HepG2 (cell line): ENCODE measurements around the gene CPB1. TPM values are rescaled to one million over a fixed set of nuclear protein-coding genes. Genes with fewer than 3 reads are reported as not detected.

Experiments used
- ATAC-seq: fragments of 200-7000 bp; cut with Tn5 transposase; 3 replicates; pipeline ENCODE4 v1.9.1; 2020; ENCODE audit warnings: mild to moderate bottlenecking, moderate library complexity
- Bru-seq: library from RNA; stranded (reverse); fragments of 400-500 nt; gene quantifications from one replicate; lab custom pipeline; 2021; lab: Mats Ljungman, UMichigan
- BruChase-seq, 2 experiments: library from RNA; stranded (reverse); fragments of 400-500 nt; gene quantifications; one replicate each; lab custom pipeline; 2021; lab: Mats Ljungman, UMichigan
- BruUV-seq: library from RNA; stranded (reverse); fragments of 400-500 nt; replicated peaks from 2 replicates; lab custom pipeline; 2021; lab: Mats Ljungman, UMichigan
- CTCF ChIA-PET: fragments of 300-600 bp; formaldehyde crosslinking; extraction: SDS; loops from one replicate; lab custom pipeline; 2021; ENCODE audit warnings: low total read pairs, inconsistent platforms, low intra/inter-chr PET ratio; lab: Yijun Ruan, JAX
- POLR2A ChIA-PET: fragments of 350-600 bp; sonication (Branson Sonifier 250); formaldehyde crosslinking; loops from one replicate; lab custom pipeline; 2020; ENCODE audit warnings: antibody characterized with exemption, inconsistent platforms; lab: Yijun Ruan, JAX
- DNase-seq: peaks from one replicate; pipeline ENCODE4 v3.0.0-alpha.2; 2015; ENCODE audit warnings: low spot score
- FAIRE-seq: peaks from 3 replicates; lab custom pipeline; 2011; peaks lifted over from hg19 to GRCh38; lab: Jason Lieb, UNC
- H2AFZ ChIP-seq: one replicate; pipeline ENCODE4 v1.6.1; 2011; ENCODE audit warnings: low read length, inconsistent platforms
- H3K27ac ChIP-seq: fragments of 300-600 bp; 3 replicates; pipeline ENCODE4 v1.8.0; 2011; ENCODE audit warnings: mixed run types, mild to moderate bottlenecking, mixed read lengths, low read length, inconsistent platforms; ENCODE audit not compliant: insufficient read depth; ENCODE audit errors: extremely low read length
- H3K27me3 ChIP-seq, 2 experiments: fragments of 200-600 bp in 1 of 2; 2 replicates in 1 of 2; 3 replicates in 1 of 2; pipeline versions ENCODE4 v1.6.0 to v1.8.0; 2011; ENCODE audit warnings: low read length in 2 of 2, mild to moderate bottlenecking in 2 of 2, moderate library complexity in 2 of 2, inconsistent platforms in 1 of 2; ENCODE audit not compliant: insufficient read depth in 2 of 2, control insufficient read depth in 1 of 2
- H3K36me3 ChIP-seq, 2 experiments: fragments of 200-600 bp in 1 of 2; replicated peaks in 1 of 2; 2 replicates in 1 of 2; 3 replicates in 1 of 2; pipeline versions ENCODE4 v1.5.1 to v1.8.0; 2011; ENCODE audit warnings: low read length in 2 of 2, inconsistent platforms in 1 of 2; ENCODE audit not compliant: insufficient read depth in 2 of 2, control insufficient read depth in 1 of 2
- H3K4me1 ChIP-seq: 2 replicates; pipeline ENCODE4 v1.5.1; 2012; ENCODE audit warnings: low read length, inconsistent platforms; ENCODE audit not compliant: insufficient read depth
- H3K4me2 ChIP-seq: 2 replicates; pipeline ENCODE4 v1.6.0; 2011; ENCODE audit warnings: low read depth, low read length, inconsistent platforms
- H3K4me3 ChIP-seq, 3 experiments: fragments of 200-600 bp in 1 of 3; sonication (generic), shearing (Covaris generic) in 1 of 3; replicated peaks in 1 of 3; 2 replicates each; pipeline ENCODE4 v1.5.1; 2011 to 2016; ENCODE audit warnings: low read length in 3 of 3, inconsistent platforms in 2 of 3, low read depth in 2 of 3, mild to moderate bottlenecking in 2 of 3, control low read depth in 1 of 3, mixed read lengths in 1 of 3; ENCODE audit not compliant: insufficient read depth in 1 of 3
- H3K79me2 ChIP-seq: one replicate; pipeline ENCODE4 v1.6.1; 2011; ENCODE audit warnings: low read length, inconsistent platforms; ENCODE audit not compliant: insufficient read depth
- H3K9ac ChIP-seq: 2 replicates; pipeline ENCODE4 v1.6.0; 2011; ENCODE audit warnings: mild to moderate bottlenecking, low read depth, low read length, inconsistent platforms; ENCODE audit not compliant: insufficient read depth
- H3K9me3 ChIP-seq: 2 replicates; pipeline ENCODE4 v1.5.1; 2012; ENCODE audit warnings: mild to moderate bottlenecking, low read length
- H4K20me1 ChIP-seq: 2 replicates; pipeline ENCODE4 v1.6.0; 2011; ENCODE audit warnings: inconsistent platforms, mild to moderate bottlenecking, low read length, moderate library complexity; ENCODE audit not compliant: insufficient read depth
- AGO2 ChIP-seq: fragments of 200-400 bp; formaldehyde crosslinking; optimal IDR thresholded peaks from 2 replicates; pipeline ENCODE3; 2017; ENCODE audit warnings: mild to moderate bottlenecking, low read depth, low read length, moderate library complexity
- ATF7 ChIP-seq, 2 experiments: fragments of 450-650 bp in 1 of 2; sonication (generic) in 1 of 2; formaldehyde crosslinking in 1 of 2; IDR thresholded peaks; 2 replicates each; pipeline versions ENCODE4 v1.4.0 to v1.6.1; 2016 to 2020; ENCODE audit warnings: antibody characterized with exemption in 1 of 2, mild to moderate bottlenecking in 1 of 2, missing genetic modification reagents in 1 of 2
- GFI1 ChIP-seq: sonication (generic); formaldehyde crosslinking; IDR thresholded peaks from 2 replicates; pipeline ENCODE4 v1.5.0; 2020; ENCODE audit warnings: missing genetic modification reagents, mild to moderate bottlenecking, borderline replicate concordance
- HOXA9 ChIP-seq: sonication (generic); formaldehyde crosslinking; IDR thresholded peaks from 2 replicates; pipeline ENCODE4 v1.8.1; 2022; ENCODE audit warnings: missing genetic modification reagents, mild to moderate bottlenecking, moderate library complexity, borderline replicate concordance
- PRPF4 ChIP-seq: fragments of 200-400 bp; formaldehyde crosslinking; IDR thresholded peaks from 2 replicates; pipeline ENCODE4 v1.6.1; 2016; ENCODE audit warnings: low read length, low read depth; ENCODE audit not compliant: poor library complexity, severe bottlenecking
- SOX6 ChIP-seq, 2 experiments: fragments of 450-650 bp in 1 of 2; sonication (generic) in 1 of 2; formaldehyde crosslinking in 1 of 2; IDR thresholded peaks; 2 replicates each; pipeline versions ENCODE4 v1.4.0 to v1.6.1; 2017 to 2020; ENCODE audit warnings: antibody characterized with exemption in 1 of 2, mild to moderate bottlenecking in 1 of 2, missing genetic modification reagents in 1 of 2
- TAF1 ChIP-seq: sonication (generic); formaldehyde crosslinking; IDR thresholded peaks from 2 replicates; pipeline ENCODE4 v1.4.0; 2020; ENCODE audit warnings: missing genetic modification reagents
- ZNF703 ChIP-seq: sonication (generic); formaldehyde crosslinking; IDR thresholded peaks from 2 replicates; pipeline ENCODE4 v1.5.1; 2020; ENCODE audit warnings: missing genetic modification reagents, mild to moderate bottlenecking, moderate library complexity, borderline replicate concordance
- in situ Hi-C: cut with HindIII; loops from 2 replicates; pipeline ENCODE4 v1.10.0; 2017; ENCODE audit warnings: low pct_unique_long_range_greater_than_20kb; ENCODE audit not compliant: extremely low pct_ligation_motif_present
- intact Hi-C: fragments of 100-400 bp; cut with micrococcal nuclease; formaldehyde crosslinking; loops from one replicate; pipeline ENCODE4 v1.10.0; 2022; ENCODE audit not compliant: unreplicated experiment
- long read RNA-seq, 2 experiments: library from RNA in 1 of 2; library from polyadenylated mRNA in 1 of 2; stranded (forward) in 1 of 2; unstranded in 1 of 2; transcript quantifications; one replicate each; pipeline ENCODE4 v2.0.0, GENCODE V29; 2019 to 2022
- polyA minus RNA-seq, 3 experiments: library from RNA; depleted of rRNA, polyadenylated mRNA; stranded (reverse); fragments of >200 nt; gene quantifications; 2 replicates each; pipeline ENCODE4 v1.2.3, GENCODE V29; 2011; ENCODE audit warnings: low replicate concordance in 1 of 3
- polyA plus RNA-seq, 8 experiments: library from polyadenylated mRNA; depleted of rRNA in 3 of 8; stranded (reverse) in 7 of 8; unstranded in 1 of 8; fragments of >200 nt; fragmentation: Illumina TruSeq in 4 of 8; extraction: Trizol in 4 of 8; gene quantifications; 2 replicates each; pipeline versions ENCODE4 v1.2.1 to v1.2.3, GENCODE V29; 2011 to 2016; ENCODE audit warnings: low read depth in 4 of 8, missing spikeins in 1 of 8, mixed read lengths in 1 of 8; ENCODE audit not compliant: insufficient read depth in 1 of 8
- total RNA-seq, 5 experiments: library from RNA; depleted of rRNA; stranded (reverse); fragments of >200 nt; fragmentation: Illumina TruSeq; extraction: Trizol; gene quantifications; 2 replicates each; pipeline ENCODE4 v1.2.3, GENCODE V29; 2016; ENCODE audit warnings: low read depth in 1 of 5
- TF ChIP-seq, protein P1 (sequence below): sonication (generic); formaldehyde crosslinking; IDR thresholded peaks from 2 replicates; pipeline ENCODE4 v1.4.0; 2020; ENCODE audit warnings: mild to moderate bottlenecking, missing genetic modification reagents
- TF ChIP-seq, protein P2 (sequence below): sonication (generic); formaldehyde crosslinking; IDR thresholded peaks from 2 replicates; pipeline ENCODE4 v1.8.1; 2023; ENCODE audit warnings: missing genetic modification reagents, inconsistent platforms, borderline replicate concordance
- TF ChIP-seq, protein P3 (sequence below), 2 experiments: sonication (generic) in 1 of 2; formaldehyde crosslinking in 1 of 2; IDR thresholded peaks; 2 replicates each; pipeline versions ENCODE4 v1.4.0 to v1.6.1; 2016 to 2020; ENCODE audit warnings: borderline replicate concordance in 1 of 2, low read depth in 1 of 2, mild to moderate bottlenecking in 1 of 2, missing genetic modification reagents in 1 of 2

CPB1 gene
- total RNA-seq (2016; rRNA removed; fragmentation: Illumina TruSeq; extraction: Trizol) (not detected in 2 replicates), polyA plus RNA-seq (2011; rRNA removed) (not detected in 2 replicates), polyA minus RNA-seq (2011; rRNA and poly(A)+ RNA removed; ENCODE audit: low replicate concordance) (not detected in 2 replicates), Bru-seq, nascent RNA (not detected), BruChase-seq, experiment 1, labeled RNA remaining after a 6-hour chase (not detected), BruChase-seq, experiment 2, labeled RNA remaining after a 2-hour chase (not detected)
- not detected in 2 replicates for total RNA-seq (2016; cell fraction: cytosol; rRNA removed; fragmentation: Illumina TruSeq; extraction: Trizol; ENCODE audit: low read depth)
- not detected in 2 replicates for total RNA-seq (2016; cell fraction: insoluble cytoplasmic fraction; rRNA removed; fragmentation: Illumina TruSeq; extraction: Trizol)
- total RNA-seq (2016; cell fraction: membrane; rRNA removed; fragmentation: Illumina TruSeq; extraction: Trizol), result not detected in 2 replicates
- total RNA-seq (2016; cell fraction: nucleus; rRNA removed; fragmentation: Illumina TruSeq; extraction: Trizol), result not detected in 2 replicates
- polyA plus RNA-seq (2011; cell fraction: cytosol; rRNA removed), result not detected in 2 replicates
- polyA plus RNA-seq (2011; cell fraction: nucleus; rRNA removed), result not detected in 2 replicates
- not detected in 2 replicates for polyA plus RNA-seq (2012)
- not detected in 2 replicates for polyA plus RNA-seq (2016; cell fraction: cytosol; fragmentation: Illumina TruSeq; extraction: Trizol; ENCODE audit: low read depth)
- not detected in 2 replicates for polyA plus RNA-seq (2016; cell fraction: insoluble cytoplasmic fraction; fragmentation: Illumina TruSeq; extraction: Trizol; ENCODE audit: low read depth)
- not detected in 2 replicates for polyA plus RNA-seq (2016; cell fraction: membrane; fragmentation: Illumina TruSeq; extraction: Trizol; ENCODE audit: low read depth)
- polyA plus RNA-seq (2016; cell fraction: nucleus; fragmentation: Illumina TruSeq; extraction: Trizol; ENCODE audit: insufficient read depth, low read depth), result not detected in 2 replicates
- polyA minus RNA-seq (2011; cell fraction: cytosol; rRNA and poly(A)+ RNA removed), result not detected in 2 replicates
- not detected in 2 replicates for polyA minus RNA-seq (2011; cell fraction: nucleus; rRNA and poly(A)+ RNA removed)
- long read RNA-seq, experiment 1, result 0 reads
- long read RNA-seq, experiment 2, result 0 reads

DNA sequence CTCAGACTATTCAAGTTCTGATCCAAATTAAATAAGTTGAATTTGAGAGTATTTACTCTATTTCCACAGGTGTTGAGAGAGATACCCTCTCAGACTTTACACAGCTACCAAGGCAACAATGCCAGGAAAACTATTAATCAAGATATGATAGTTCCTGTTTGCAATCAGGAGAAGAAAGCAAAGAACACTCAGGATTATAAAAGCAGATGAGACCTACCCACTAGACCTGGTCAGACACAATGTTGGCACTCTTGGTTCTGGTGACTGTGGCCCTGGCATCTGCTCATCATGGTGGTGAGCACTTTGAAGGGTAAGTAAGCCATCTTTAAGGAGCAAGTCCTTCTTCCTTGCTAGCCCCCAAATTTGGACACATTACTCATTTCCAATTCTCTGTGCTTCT, at the start of gene CPB1:
Gene CPB1 (plus strand): TSS at position 227 of the 400 bp plus-strand sequence. CDS start 13 bp downstream, at position 240.
- H3K27ac ChIP-seq, result no peak within 1 kb of the TSS
- intact Hi-C loops (no loop called here), in situ Hi-C loops (no loop called here)
- FAIRE-seq (no peak), ATAC-seq (no peak), DNase-seq (no peak)
- no peaks in the 10 kb centered on the region for H4K20me1 ChIP-seq
- BruUV-seq, result no TSS peak
- H3K9me3 ChIP-seq, result no peaks in the 10 kb centered on the region
- H2AFZ ChIP-seq, result no peak within 1 kb of the TSS
- H3K4me3 ChIP-seq, result no peak within 1 kb of the TSS
- H3K4me2 ChIP-seq, result no peak within 1 kb of the TSS
- no peaks in the 10 kb centered on the region for H3K27me3 ChIP-seq
- ChIA-PET CTCF (no interaction called here), POLR2A (no interaction called here)
- H3K79me2 ChIP-seq, result no peaks in the 10 kb centered on the region
- H3K9ac ChIP-seq, result no peak within 1 kb of the TSS
- H3K36me3 ChIP-seq, result no peaks in the 10 kb centered on the region
- H3K4me1 ChIP-seq, result no peaks in the 10 kb centered on the region
- no peak for TF ChIP-seq HOXA9 (CRISPR knock-in tag)
- no peak for TF ChIP-seq AGO2
- TF ChIP-seq TAF1 (CRISPR knock-in tag), result no peak
- TF ChIP-seq, protein P1, sequence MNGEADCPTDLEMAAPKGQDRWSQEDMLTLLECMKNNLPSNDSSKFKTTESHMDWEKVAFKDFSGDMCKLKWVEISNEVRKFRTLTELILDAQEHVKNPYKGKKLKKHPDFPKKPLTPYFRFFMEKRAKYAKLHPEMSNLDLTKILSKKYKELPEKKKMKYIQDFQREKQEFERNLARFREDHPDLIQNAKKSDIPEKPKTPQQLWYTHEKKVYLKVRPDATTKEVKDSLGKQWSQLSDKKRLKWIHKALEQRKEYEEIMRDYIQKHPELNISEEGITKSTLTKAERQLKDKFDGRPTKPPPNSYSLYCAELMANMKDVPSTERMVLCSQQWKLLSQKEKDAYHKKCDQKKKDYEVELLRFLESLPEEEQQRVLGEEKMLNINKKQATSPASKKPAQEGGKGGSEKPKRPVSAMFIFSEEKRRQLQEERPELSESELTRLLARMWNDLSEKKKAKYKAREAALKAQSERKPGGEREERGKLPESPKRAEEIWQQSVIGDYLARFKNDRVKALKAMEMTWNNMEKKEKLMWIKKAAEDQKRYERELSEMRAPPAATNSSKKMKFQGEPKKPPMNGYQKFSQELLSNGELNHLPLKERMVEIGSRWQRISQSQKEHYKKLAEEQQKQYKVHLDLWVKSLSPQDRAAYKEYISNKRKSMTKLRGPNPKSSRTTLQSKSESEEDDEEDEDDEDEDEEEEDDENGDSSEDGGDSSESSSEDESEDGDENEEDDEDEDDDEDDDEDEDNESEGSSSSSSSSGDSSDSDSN, result no peak
- no peak for TF ChIP-seq PRPF4
- no peak for TF ChIP-seq GFI1 (CRISPR knock-in tag)
- no peak for TF ChIP-seq SOX6 (IDR thresholded peaks at IDR 0.05)
- TF ChIP-seq SOX6 (CRISPR knock-in tag; IDR thresholded peaks at IDR 0.05), result no peak
- TF ChIP-seq, protein P2, sequence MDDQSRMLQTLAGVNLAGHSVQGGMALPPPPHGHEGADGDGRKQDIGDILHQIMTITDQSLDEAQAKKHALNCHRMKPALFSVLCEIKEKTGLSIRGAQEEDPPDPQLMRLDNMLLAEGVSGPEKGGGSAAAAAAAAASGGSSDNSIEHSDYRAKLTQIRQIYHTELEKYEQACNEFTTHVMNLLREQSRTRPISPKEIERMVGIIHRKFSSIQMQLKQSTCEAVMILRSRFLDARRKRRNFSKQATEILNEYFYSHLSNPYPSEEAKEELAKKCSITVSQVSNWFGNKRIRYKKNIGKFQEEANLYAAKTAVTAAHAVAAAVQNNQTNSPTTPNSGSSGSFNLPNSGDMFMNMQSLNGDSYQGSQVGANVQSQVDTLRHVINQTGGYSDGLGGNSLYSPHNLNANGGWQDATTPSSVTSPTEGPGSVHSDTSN (CRISPR knock-in tag), result no peak
- no peak for TF ChIP-seq ATF7 (IDR thresholded peaks at IDR 0.05)
- no peak for TF ChIP-seq ATF7 (CRISPR knock-in tag; IDR thresholded peaks at IDR 0.05)
- no peak for TF ChIP-seq ZNF703 (CRISPR knock-in tag)
- TF ChIP-seq, protein P3, sequence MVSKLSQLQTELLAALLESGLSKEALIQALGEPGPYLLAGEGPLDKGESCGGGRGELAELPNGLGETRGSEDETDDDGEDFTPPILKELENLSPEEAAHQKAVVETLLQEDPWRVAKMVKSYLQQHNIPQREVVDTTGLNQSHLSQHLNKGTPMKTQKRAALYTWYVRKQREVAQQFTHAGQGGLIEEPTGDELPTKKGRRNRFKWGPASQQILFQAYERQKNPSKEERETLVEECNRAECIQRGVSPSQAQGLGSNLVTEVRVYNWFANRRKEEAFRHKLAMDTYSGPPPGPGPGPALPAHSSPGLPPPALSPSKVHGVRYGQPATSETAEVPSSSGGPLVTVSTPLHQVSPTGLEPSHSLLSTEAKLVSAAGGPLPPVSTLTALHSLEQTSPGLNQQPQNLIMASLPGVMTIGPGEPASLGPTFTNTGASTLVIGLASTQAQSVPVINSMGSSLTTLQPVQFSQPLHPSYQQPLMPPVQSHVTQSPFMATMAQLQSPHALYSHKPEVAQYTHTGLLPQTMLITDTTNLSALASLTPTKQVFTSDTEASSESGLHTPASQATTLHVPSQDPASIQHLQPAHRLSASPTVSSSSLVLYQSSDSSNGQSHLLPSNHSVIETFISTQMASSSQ (IDR thresholded peaks at IDR 0.05; ENCODE audit: low read depth), result no peak
- TF ChIP-seq, protein P3 (CRISPR knock-in tag; IDR thresholded peaks at IDR 0.05; ENCODE audit: borderline replicate concordance), result no peak
